COLO829 (cell line): ENCODE data around the gene RARS1.

ENCODE experiments used
- DNase-seq: peaks from one replicate; pipeline ENCODE4 v3.0.0; 2012; ENCODE audit warnings: low spot score

RARS1 gene

GRCh38 chr5:168562279-168562678 lies 76.0 kb downstream of the RARS1 start:
- no peak for DNase-seq

DNA sequence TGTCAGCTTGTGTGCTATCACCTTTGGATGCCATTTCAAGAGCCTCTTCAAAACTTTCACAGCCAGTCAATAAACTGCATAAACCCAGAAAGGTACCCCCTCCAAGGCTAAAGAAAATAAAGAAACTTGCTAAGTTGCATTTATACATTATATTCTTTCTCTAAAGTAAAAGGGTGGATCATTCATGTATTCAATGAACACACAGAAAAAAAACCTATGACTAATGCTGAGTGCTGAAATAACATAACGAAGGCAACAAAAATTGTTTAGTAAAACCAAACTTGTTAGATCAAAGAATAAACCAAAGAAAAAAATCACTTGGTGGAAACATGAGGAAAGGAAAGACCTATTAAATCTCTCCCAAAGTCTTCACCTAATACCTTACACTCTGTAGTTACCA lies 77.7 kb downstream of the RARS1 start:
- DNase-seq = no peak

- no peak for DNase-seq
Measured at GRCh38 chr5:168568738-168569137, 82.5 kb downstream of the RARS1 start.
